NCI-H146 treated with DMSO at 0.1 percent for 48 hours (cell line): ENCODE results near the gene CCT4.
A peak's percentile ranks its signal among the peaks of the same experiment; 100 is the strongest.
"Not testable (repeated sequence)": the region's sequence is repeated elsewhere in the genome, so short reads cannot be mapped to it uniquely, and the experiment has no call there.

Source experiments
- DNase-seq: peaks from one replicate; lab custom pipeline; 2025; ENCODE audit not compliant: unreplicated experiment; lab: John Stamatoyannopoulos, UW

The CCT4 gene

DNA sequence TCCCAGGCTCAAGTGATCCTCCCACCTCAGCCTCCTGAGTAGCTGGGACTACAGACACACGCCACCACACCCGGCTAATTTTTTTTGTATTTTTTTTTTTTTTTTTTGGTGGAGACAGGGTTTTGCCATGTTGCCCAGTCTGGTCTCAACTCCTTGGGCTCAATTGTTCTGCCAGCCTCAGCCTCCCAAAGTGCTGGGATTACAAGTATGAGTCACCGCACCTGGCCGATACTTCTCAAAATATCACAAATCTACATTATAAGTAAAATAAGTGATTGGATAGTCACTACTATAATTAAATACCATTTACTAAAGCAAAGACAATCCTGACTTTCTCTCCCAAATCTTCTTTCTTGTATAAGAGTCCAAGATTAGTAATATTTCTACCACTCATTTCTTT, 9.1 kb downstream of the CCT4 start:
- not testable (repeated sequence) for DNase-seq

DNA sequence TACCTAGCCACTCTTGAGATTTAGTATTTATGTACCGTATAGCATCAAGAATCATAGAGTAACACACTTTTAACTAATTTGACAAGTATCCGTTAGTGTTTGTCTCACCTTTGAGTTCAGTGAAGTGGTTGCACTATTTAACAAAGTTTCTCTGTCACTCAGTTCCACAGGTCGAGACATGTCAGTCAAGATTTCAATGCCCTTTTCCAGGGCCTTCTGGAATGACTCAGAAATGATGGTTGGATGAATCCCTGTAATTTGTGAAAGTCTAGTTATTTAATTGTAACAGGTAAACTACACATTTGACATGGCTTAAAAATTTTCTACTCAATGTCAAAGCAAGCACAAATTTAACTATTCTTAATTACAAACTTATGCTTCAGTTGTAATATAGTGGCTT, 9.7 kb downstream of the CCT4 start:
- no peak for DNase-seq

DNA sequence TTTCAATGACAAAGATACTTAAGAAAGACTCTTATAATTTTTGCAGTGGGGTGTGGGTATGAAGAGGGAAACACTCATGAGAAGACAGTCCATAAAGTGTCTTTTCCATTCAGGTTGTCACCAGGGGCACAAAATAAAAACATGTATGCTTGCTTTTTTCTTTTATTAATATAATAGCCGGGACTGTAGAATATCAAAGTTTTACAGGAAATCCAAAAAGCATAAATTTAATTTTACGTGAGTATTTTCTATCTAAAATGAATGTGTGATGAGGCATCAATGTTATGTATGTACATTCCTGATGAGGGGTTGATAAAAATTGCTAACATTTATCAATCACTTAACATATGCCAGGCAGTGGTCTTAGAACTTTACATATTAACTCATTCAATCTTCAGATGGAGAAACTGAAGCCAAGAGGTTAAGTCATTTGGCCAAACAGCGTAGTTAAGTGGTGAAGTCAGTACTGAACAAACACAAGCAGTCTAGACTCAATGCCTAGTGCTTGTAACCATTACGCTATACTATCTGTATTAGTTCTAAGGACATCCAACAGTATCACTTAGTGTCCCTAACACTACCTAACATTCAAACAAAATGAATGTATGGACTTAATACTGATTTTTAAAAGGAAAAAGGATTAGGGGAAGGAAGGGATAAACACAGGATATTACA, 10.7 kb downstream of the CCT4 start:
- DNase-seq: no peak

DNA sequence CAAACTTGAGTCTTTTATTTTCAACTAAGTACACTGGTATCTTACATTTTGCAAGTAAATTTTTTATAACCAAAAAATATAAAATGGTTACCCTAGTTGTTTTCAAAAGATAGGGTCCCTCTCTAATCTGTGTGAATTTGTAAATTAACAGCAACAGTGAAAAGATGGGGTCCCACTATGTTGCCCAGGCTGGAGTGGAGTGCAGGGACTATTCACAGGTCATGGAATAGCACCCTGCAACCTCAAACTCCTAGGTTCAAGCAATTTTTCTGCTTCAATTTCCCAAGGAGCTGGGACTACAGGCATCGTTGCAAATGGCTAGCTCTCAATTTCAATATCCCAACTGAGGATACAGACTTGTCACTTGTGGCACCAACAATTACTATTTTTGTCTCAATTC, 12.1 kb downstream of the CCT4 start:
- no peak for DNase-seq

DNA sequence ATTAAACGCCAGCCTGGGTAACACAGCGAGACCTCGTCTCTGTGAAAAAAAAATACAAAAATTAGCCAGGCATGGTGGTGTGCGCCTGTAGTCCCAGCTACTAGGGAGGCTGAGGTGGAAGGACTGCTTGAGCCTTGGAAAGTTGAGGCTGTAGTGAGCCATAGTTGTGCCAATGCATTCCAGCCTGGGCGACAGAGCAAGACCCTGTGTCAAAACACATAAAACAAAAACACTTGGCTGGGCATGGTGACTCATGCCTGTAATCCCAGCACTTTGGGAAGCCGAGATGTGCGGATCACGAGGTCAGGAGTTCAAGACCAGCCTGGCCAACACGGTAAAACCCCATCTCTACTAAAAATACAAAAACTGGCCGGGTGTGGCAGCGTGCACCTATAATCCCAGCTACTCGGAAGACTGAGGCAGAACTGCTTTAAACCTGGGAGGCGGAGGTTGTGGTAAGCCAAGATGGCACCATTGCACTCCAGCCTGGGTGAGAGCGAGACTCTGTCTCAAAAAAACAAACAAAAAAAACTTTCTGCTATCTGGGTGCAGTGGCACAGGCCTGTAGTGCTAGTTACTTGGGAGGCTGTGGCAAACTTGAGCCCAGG, 21.9 kb downstream of the CCT4 start:
- not testable (repeated sequence) for DNase-seq

DNA sequence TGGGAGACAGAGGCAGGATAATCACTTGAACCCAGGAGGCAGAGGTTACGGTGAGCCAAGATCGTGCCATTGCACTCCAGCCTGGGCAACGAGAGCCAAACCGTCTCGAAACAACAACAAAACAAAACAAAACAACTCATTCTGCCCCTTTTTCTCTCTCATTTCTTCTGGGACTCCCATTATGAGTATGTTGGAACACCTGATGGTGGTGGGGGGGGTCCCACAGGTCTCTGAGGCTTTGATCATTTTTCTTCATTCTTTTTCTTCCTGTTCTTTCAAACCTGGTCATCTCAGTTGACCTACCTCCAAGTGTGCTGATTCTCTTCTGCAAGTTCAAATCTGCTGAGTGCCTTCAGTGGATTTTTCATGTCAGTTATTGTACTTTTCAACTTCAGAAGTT, 26.4 kb downstream of the CCT4 start:
- DNase-seq: no peak

DNA sequence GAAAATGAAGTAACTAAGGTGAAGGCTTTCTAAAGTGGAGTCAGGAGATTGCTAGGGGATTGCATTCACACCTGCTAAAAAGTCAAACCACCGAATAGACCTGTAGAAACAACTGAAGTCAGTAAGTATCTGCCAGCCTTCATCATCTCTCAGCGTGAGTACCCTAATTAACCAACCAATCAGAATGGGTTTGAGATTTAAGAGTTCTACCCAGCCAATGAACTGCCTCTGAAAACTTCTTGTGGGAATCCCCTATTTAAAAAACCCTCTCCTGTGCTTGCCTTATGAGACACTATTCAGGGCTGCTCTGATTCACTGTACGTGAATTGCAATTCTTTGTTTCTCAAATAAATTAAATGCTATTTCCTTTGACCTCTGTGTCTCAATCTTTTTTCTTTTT, 31.2 kb downstream of the CCT4 start:
- DNase-seq: no peak

DNA sequence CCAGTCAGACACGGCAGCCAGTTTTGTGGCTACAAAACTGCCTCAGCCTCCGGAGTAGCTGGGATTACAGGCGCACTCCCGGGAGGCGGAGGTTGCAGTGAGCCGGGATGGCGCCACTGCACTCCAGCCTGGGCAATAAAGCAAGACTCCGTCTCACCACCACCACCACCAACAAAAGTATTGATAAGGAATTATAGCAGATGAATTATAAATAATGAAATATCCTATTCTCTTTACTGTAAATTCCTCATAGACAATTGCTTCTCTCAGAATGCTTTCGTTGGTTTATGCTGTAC, 33.2 kb downstream of the CCT4 start:
- DNase-seq: no peak

DNA sequence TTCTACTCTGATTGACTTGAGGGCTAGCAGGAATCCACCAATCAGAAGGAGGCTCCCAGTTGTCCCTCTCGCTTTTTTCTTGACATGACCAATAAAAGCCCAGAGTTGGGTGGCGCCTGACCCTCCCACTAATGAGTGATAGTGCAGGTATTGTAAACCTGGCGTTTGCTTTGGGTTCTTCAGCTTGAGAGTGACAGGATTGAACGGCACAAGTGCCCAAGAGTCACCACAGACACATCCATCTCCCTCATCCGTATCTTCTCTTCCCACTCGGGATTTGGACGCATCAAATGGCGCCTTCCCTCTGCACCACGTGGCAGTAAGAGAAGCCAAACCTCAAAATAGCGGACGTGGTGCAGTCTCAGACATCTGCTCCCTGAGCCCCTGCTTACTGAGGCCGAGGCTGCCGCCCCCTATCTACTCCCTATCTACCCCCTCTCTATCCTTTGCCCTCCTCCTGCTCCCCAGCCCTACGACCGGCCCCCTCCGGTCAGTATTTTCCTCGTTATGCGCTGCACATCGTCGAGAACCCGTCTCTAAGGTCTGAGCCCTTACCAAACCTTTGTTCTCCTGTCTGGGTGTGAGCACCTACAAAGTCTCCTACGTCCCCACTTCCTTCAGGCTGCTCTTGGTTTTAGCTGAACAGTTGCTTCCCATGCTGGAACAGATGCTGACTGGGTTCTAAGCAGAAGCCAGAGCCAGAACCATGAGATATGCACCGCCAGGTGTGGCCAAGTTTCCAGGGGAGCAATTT, 33.7 kb downstream of the CCT4 start:
- peak; percentile 97 for DNase-seq

DNA sequence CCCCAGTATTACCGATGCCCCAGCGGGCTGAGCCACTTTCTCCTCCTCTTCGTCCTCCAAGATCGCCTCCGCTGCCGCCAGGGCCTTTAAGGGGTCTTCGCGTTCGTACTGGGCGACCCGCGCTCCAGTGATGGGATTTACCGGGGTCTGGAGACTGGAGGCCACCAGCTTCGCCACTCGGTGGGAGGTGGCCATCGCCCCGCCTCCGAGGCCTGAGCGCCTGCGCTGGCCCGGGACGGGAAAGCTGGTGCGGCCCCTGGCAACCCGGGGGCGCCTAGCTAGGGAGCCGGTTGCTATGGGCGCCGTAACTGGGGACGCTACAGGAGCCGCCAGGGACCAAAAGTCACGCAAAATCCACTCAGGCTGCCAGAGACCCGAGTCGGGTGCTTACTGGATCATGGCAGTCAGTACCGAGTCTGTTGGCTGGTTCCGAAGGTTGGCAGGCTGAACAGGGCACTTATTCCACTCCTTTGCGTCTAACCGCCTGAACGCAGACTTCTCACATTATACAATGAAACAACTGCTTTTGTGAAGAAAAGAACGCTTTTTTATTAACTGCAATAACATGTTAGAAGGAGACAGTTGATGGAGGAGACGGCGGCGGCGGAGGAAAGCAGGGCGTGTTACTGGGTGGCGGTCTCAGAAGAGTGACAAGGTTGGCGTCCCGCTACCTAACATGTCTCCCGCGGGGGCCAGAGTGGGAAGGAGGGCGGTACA, 34.5 kb downstream of the CCT4 start, which contains the start of gene FAM161A:
Gene FAM161A (minus strand): TSS at position 214 of the 717 bp plus-strand sequence. CDS start 19 bp downstream, at position 195.
- DNase-seq: peak; percentile 85

DNA sequence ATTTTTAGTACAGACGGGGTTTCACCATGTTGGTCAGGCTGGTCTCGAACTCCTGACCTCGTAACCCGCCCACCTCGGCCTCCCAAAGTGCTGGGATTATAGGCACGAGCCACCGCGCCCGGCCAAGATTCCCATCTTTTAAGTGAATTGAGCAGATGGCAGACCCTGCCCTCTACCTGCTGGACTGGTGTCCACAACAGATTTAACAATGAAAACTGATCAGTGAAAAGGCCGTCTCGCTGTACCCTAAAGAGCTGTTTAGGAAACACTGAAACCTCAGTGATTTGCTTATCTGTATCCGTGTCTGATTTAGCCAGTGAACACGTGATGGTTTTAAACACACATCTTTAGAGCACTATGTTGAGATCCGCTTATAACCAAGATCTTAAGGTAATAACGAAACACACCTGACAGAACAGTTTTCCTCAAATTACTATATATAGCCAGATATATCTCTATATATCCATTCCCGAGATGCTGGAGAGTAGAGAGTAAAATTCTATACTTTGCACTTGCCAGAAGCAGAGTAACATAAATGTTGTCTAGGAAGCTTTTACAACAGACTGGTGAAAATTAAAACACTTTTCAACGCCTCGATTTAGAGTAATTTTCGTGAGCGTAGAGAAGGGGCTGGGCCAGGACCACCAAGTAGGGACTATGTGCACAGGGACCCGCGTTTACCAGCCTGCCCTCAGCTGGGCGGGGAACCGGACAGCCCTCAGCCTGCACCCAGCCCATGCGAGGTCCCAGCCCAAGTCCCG, 35.2 kb downstream of the CCT4 start:
- peak; percentile 71 for DNase-seq

DNA sequence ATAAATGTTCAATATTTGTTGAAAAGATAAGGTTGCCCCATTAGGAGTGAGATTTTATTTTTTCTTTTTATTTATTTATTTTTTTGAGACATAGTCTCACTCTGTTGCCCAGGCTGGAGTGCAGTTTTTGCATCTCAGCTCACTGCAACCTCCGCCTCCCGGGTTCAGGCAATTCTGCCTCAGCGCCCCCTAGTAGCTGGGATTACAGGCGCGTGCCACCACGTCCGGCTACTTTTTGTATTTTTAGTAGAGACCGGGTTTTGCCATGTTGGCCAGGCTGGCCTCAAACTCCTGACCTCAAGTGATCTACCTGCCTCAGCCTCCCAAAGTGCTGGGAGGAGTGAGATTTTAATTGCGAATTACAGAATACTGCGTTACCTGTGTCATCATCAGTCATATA, 37.2 kb downstream of the CCT4 start:
- not testable (repeated sequence) for DNase-seq

DNA sequence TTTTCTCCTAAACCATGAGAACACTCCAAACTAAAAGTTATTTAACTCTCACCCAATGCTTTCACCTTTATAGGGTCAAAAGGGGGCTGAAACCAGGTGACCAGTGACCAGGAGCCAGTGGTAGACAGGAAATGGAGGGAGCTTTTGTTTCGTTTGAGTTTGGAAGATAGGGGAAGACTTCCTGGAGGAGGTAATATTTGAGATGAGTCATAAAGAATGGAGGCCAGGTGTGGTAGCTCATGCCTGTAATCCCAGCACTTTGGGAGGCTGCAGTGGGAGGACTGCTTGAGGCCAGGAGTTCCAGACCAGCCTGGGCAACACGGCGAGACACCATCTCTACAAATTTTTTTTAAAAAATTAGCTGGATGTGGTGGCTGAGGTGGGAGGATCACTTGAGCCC, 43.1 kb downstream of the CCT4 start:
- DNase-seq: no peak

DNA sequence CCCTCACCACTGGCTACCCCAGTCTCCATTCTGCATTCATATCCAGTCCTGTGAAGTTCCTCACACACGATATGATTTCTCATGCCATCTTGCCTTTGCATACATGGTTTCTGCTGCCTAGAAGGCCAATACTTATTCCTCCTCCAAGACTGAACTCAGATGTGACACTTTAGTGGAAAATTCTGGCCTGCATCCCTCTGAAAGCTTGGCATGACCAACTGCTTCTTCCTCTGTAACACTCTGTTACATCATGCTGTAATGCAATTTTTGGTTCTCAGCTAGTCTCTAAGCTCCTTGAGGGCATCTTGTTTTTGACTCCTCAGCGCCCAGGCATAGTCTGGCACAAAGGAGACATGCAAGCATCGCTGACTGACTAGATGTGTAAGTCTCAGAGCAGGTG, 47.2 kb downstream of the CCT4 start:
- DNase-seq: no peak

DNA sequence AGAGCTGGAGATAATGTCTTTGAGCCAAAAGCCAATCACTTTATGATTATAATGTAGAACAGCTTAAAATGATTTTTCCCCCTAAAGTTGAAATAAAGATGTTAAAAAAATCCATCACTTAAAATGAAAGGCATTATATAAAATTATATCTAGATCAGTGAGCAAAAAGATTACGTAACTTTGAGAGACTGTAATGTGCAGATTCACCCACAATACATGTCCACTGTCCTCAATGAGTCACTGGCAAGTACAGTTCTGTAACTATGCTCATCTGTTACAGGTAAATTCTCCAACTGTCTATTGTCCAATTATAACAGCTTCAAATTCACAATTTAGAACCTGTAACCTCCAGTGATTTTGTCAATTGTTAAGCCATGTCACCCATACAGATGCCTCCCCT, 53.6 kb downstream of the CCT4 start:
- no peak for DNase-seq

DNA sequence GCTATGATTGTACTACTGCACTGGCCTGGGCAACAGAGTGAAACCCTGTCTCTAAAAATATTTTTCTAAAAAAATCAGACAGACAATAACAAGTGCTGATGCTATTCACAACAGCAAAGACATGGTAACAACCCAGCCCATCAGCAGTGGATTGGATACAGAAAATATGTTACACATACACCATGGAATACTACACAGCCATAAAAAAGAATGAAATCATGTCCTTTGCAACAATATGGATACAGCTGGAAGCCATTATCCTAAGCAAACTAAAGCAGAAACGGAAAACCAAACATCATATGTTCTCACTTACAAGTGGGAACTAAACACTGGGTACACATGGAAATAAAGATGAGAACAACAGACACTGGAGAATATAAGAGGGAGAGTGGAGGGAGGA, 54.5 kb downstream of the CCT4 start:
- DNase-seq: no peak

DNA sequence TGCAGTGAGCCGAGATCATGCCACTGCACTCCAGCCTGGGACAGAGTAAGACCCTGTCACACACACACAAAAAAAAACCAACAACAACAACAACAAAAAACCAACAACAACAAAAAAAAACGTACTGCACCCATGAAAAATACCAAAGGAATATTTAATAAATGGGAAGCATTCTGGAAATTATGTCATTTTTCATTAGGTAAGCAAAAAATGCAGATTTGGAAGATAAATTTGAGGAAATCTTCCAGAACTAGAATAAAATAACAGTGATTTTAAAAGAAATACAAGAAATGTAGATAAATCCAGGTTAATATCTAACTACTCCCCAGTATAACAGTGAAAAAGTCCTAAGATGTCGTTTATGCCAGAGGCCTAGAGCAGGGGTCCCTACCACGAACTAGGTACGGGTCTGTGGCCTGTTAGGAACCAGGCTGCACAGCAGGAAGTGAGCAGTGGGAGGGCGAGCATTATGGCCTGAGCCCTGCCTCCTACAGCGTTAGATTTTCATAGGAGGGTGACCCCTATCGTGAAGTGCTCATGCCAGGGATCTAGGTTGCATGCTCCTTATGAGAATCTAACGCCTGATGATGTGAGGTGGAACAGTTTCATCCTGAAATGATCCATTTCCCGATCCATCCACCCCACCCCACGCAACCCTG, 56.1 kb downstream of the CCT4 start:
- no peak for DNase-seq

DNA sequence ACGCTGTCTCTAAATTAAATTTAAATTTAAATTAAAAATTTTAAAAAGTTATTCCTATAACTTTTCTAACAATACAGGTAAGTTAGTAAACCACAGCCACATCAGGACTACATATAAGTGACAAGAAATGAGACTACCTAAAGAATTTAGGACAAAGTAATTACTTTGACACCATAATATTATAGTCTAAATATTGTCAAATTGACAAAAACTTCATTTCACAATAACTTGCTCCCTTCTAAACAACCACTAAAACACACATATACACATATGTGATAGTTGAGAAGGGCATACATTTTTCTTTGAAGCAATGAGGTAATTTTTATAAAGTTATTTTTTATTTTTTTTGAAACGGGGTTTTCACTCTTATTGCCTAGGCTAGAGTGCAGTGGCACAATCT, 66.2 kb downstream of the CCT4 start:
- DNase-seq: no peak
